ENCODE results near the gene ALDH4A1. TPM values are rescaled to one million over a fixed set of nuclear protein-coding genes. Genes with fewer than 3 reads are reported as not detected.

The ALDH4A1 gene
- total RNA-seq, 4 donors from 2014 or later: 19.9 to 24.8 (median 22.5) TPM

DNA sequence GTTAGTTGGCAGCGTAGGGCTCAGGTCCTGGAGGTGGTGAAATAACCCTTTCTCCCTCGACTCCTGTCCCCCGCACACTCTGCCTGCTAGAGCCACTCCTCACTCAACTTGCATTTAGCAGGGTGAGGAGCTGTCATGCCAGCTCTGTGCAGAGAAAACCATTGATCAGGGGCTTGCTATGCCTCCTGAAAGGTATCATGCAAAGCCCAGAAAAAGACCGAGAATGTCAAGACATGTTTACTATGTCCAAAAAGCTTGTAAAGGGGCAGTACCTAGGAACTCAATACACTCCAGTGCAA is 18.0 kb downstream of the ALDH4A1 start:
- no peaks in the 10 kb centered on the region for H3K27me3 ChIP-seq
- H3K36me3 ChIP-seq: peaks cover 0 to 76% of the 10 kb centered on the region in 2 donors
- ATAC-seq: no peak
- no peak overlapping the region for H3K4me3 ChIP-seq
- no peaks in the 10 kb centered on the region for H3K4me1 ChIP-seq
- H3K27ac ChIP-seq: no peak overlapping the region
- TF ChIP-seq EP300 (IDR thresholded peaks at IDR 0.05) (no peak), POLR2A (IDR thresholded peaks at IDR 0.05) (no peak), POLR2AphosphoS5 (IDR thresholded peaks at IDR 0.05) (no peak)
- TF ChIP-seq, protein P1, sequence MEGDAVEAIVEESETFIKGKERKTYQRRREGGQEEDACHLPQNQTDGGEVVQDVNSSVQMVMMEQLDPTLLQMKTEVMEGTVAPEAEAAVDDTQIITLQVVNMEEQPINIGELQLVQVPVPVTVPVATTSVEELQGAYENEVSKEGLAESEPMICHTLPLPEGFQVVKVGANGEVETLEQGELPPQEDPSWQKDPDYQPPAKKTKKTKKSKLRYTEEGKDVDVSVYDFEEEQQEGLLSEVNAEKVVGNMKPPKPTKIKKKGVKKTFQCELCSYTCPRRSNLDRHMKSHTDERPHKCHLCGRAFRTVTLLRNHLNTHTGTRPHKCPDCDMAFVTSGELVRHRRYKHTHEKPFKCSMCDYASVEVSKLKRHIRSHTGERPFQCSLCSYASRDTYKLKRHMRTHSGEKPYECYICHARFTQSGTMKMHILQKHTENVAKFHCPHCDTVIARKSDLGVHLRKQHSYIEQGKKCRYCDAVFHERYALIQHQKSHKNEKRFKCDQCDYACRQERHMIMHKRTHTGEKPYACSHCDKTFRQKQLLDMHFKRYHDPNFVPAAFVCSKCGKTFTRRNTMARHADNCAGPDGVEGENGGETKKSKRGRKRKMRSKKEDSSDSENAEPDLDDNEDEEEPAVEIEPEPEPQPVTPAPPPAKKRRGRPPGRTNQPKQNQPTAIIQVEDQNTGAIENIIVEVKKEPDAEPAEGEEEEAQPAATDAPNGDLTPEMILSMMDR (IDR thresholded peaks at IDR 0.05): no peak
- no peaks in the 10 kb centered on the region for H3K9me3 ChIP-seq
- 25% methylated on average over 2 of the region's 4 CpGs; no CpG with 5 or more reads in 1 of the 2 donors for WGBS, 2 donors (ENCODE audit: low coverage in 1 of 2)

GRCh38 chr1:18883636-18884418 is 18.5 kb downstream of the ALDH4A1 start:
- Histone ChIP-seq H3K4me3 (no peak overlapping the region), H3K27ac (no peak overlapping the region), H3K27me3 (no peaks in the 10 kb centered on the region), H3K4me1 (no peaks in the 10 kb centered on the region), H3K36me3 (peaks cover 0 to 71% of the 10 kb centered on the region in 2 donors), H3K9me3 (no peaks in the 10 kb centered on the region)
- TF ChIP-seq POLR2A (IDR thresholded peaks at IDR 0.05): no peak
- TF ChIP-seq, protein P1 (IDR thresholded peaks at IDR 0.05): peak in 3 of 4 experiments; percentile 86 to 92 (median 86)
- peak; percentile 66 for ATAC-seq
- 0 to 60% methylated on average over 2 to 8 of the region's 14 CpGs for WGBS, 2 donors (ENCODE audit: low coverage in 1 of 2)

GRCh38 chr1:18883079-18883478 is 19.3 kb downstream of the ALDH4A1 start:
- no peaks in the 10 kb centered on the region for H3K4me1 ChIP-seq
- no peaks in the 10 kb centered on the region for H3K27me3 ChIP-seq
- no peaks in the 10 kb centered on the region for H3K9me3 ChIP-seq
- TF ChIP-seq POLR2AphosphoS5 (IDR thresholded peaks at IDR 0.05): no peak
- TF ChIP-seq, protein P1 (IDR thresholded peaks at IDR 0.05): no peak
- no peak for TF ChIP-seq POLR2A (IDR thresholded peaks at IDR 0.05)
- TF ChIP-seq EP300 (IDR thresholded peaks at IDR 0.05): no peak
- no CpG with 5 or more reads among the region's 23 CpGs for WGBS, 2 donors (ENCODE audit: low coverage in 1 of 2)
- peaks cover 0 to 63% of the 10 kb centered on the region in 2 donors for H3K36me3 ChIP-seq
- H3K4me3 ChIP-seq: no peak overlapping the region
- no peak overlapping the region for H3K27ac ChIP-seq
- no peak for ATAC-seq

DNA sequence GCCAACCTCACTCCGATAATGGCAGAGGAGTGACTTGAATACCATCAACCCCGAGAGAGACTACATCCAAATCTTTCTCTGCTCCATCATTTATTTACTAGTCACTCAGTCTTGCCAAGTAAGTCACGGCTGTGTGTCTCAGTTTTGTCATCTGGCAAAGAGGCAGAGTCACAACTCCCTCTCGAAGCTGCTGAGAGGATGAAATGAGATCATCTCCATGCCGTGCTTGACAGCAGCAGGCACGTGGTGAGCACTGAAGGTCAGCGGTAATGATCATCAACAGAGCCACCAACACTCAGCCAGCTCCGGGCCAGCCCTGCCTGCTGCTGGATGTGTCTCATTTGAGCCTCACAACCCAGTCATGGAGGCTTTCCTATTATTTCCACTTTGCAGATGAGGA is 19.9 kb downstream of the ALDH4A1 start:
- Histone ChIP-seq H3K36me3 (peaks cover 0 to 60% of the 10 kb centered on the region in 2 donors), H3K27me3 (no peaks in the 10 kb centered on the region), H3K4me3 (no peak overlapping the region), H3K4me1 (no peaks in the 10 kb centered on the region), H3K27ac (no peak overlapping the region), H3K9me3 (no peaks in the 10 kb centered on the region)
- TF ChIP-seq POLR2A (IDR thresholded peaks at IDR 0.05) (no peak), POLR2AphosphoS5 (IDR thresholded peaks at IDR 0.05) (no peak), EP300 (IDR thresholded peaks at IDR 0.05) (no peak)
- TF ChIP-seq, protein P1 (IDR thresholded peaks at IDR 0.05): no peak
- 68 to 70% methylated on average over 2 to 5 of the region's 8 CpGs for WGBS, 2 donors (ENCODE audit: low coverage in 1 of 2)
- no peak for ATAC-seq

Measured in gastroesophageal sphincter (tissue), 4 donors.